Sigmoid colon (tissue), 4 donors: ENCODE results near the gene SFMBT2.

Experiments used
- EP300 ChIP-seq, 4 donors: sonication (generic); formaldehyde crosslinking; IDR thresholded peaks; one replicate each; pipeline ENCODE4 v1.6.1; 2017; ENCODE audit warnings: antibody characterized with exemption in 4 of 4
- POLR2A ChIP-seq, 2 donors: fragments of 450-650 bp; IDR thresholded peaks; one replicate each; pipeline ENCODE4 v1.6.1; 2016; ENCODE audit warnings: antibody characterized with exemption in 2 of 2, mild to moderate bottlenecking in 2 of 2, moderate library complexity in 2 of 2
- TF ChIP-seq, protein P1 (sequence below), 4 experiments: fragments of 450-650 bp in 3 of 4; fragments of 200-600 bp in 1 of 4; IDR thresholded peaks; one replicate each; pipeline ENCODE4 v1.5.1; 2016 to 2019; ENCODE audit warnings: antibody characterized with exemption in 4 of 4, mild to moderate bottlenecking in 3 of 4, moderate library complexity in 2 of 4

GRCh38 chr10:7192831-7193361, 217.9 kb downstream of the SFMBT2 start:
- TF ChIP-seq, protein P1, sequence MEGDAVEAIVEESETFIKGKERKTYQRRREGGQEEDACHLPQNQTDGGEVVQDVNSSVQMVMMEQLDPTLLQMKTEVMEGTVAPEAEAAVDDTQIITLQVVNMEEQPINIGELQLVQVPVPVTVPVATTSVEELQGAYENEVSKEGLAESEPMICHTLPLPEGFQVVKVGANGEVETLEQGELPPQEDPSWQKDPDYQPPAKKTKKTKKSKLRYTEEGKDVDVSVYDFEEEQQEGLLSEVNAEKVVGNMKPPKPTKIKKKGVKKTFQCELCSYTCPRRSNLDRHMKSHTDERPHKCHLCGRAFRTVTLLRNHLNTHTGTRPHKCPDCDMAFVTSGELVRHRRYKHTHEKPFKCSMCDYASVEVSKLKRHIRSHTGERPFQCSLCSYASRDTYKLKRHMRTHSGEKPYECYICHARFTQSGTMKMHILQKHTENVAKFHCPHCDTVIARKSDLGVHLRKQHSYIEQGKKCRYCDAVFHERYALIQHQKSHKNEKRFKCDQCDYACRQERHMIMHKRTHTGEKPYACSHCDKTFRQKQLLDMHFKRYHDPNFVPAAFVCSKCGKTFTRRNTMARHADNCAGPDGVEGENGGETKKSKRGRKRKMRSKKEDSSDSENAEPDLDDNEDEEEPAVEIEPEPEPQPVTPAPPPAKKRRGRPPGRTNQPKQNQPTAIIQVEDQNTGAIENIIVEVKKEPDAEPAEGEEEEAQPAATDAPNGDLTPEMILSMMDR (IDR thresholded peaks at IDR 0.05), result no peak
- TF ChIP-seq POLR2A (IDR thresholded peaks at IDR 0.05), result no peak
- TF ChIP-seq EP300 (IDR thresholded peaks at IDR 0.05), result no peak
